ENCODE data around the gene DDRGK1.

GRCh38 chr20:3168079-3168828, 36.2 kb downstream of the DDRGK1 start:
- TF ChIP-seq RAD21 (IDR thresholded peaks at IDR 0.05 in 1 of 2, conservative IDR thresholded peaks at IDR 0.05 in 1 of 2; ENCODE audit: low read depth in 2 of 2, low read length in 2 of 2), result peak; percentile 10 to 40; a peak in 2 of 4 replicates
- peak in 1 of 2 experiments; percentile 79; a peak in 2 of 3 replicates for TF ChIP-seq POLR2A (IDR thresholded peaks at IDR 0.05; ENCODE audit: control extremely low read depth in 1 of 2, low read depth in 2 of 2, low read length in 2 of 2)
- TF ChIP-seq, protein P1, sequence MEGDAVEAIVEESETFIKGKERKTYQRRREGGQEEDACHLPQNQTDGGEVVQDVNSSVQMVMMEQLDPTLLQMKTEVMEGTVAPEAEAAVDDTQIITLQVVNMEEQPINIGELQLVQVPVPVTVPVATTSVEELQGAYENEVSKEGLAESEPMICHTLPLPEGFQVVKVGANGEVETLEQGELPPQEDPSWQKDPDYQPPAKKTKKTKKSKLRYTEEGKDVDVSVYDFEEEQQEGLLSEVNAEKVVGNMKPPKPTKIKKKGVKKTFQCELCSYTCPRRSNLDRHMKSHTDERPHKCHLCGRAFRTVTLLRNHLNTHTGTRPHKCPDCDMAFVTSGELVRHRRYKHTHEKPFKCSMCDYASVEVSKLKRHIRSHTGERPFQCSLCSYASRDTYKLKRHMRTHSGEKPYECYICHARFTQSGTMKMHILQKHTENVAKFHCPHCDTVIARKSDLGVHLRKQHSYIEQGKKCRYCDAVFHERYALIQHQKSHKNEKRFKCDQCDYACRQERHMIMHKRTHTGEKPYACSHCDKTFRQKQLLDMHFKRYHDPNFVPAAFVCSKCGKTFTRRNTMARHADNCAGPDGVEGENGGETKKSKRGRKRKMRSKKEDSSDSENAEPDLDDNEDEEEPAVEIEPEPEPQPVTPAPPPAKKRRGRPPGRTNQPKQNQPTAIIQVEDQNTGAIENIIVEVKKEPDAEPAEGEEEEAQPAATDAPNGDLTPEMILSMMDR (IDR thresholded peaks at IDR 0.05; ENCODE audit: control extremely low read depth in 1 of 3, insufficient read depth in 1 of 3, low read depth in 1 of 3, low read length in 3 of 3), result peak; percentile 26 to 56 (median 30)
- TF ChIP-seq SP2 (IDR thresholded peaks at IDR 0.05; ENCODE audit: low read length), result no peak
- no peak for TF ChIP-seq SRF (IDR thresholded peaks at IDR 0.05; ENCODE audit: low read depth, low read length)
- TF ChIP-seq, protein P2, sequence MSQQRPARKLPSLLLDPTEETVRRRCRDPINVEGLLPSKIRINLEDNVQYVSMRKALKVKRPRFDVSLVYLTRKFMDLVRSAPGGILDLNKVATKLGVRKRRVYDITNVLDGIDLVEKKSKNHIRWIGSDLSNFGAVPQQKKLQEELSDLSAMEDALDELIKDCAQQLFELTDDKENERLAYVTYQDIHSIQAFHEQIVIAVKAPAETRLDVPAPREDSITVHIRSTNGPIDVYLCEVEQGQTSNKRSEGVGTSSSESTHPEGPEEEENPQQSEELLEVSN (IDR thresholded peaks at IDR 0.05), result 0 out of 2 replicates have a peak, but pooled peaks have one; percentile 66
- no peak for TF ChIP-seq EZH2 (IDR thresholded peaks at IDR 0.05; ENCODE audit: low read depth, low read length, severe bottlenecking)
- no peak for TF ChIP-seq YY1 (IDR thresholded peaks at IDR 0.05; ENCODE audit: low read depth, low read length)
- TF ChIP-seq EP300 (IDR thresholded peaks at IDR 0.05; ENCODE audit: borderline replicate concordance in 1 of 2, low read depth in 2 of 2, low read length in 2 of 2), result no peak; a peak in 1 of 3 replicates
- TF ChIP-seq ZNF274 (IDR thresholded peaks at IDR 0.05; ENCODE audit: borderline replicate concordance, extremely low read depth, low read length), result no peak
- TF ChIP-seq TAF1 (IDR thresholded peaks at IDR 0.05; ENCODE audit: low read depth, low read length), result peak; percentile 57
- no peak for TF ChIP-seq CREB1 (IDR thresholded peaks at IDR 0.05)
